HEK293 (cell line): ENCODE data around the gene USP33.

Experiments used
- BCL11B ChIP-seq: fragments of 450-650 bp; formaldehyde crosslinking; IDR thresholded peaks from 2 replicates; pipeline ENCODE4 v1.5.1; 2016; ENCODE audit warnings: low read depth, missing biosample characterization, missing genetic modification characterization
- MYNN ChIP-seq: fragments of 450-650 bp; formaldehyde crosslinking; IDR thresholded peaks from 2 replicates; pipeline ENCODE4 v1.5.1; 2016; ENCODE audit warnings: missing biosample characterization, missing genetic modification characterization, borderline replicate concordance
- PBX3 ChIP-seq: sonication (generic); formaldehyde crosslinking; IDR thresholded peaks from 2 replicates; pipeline ENCODE4 v1.8.1; 2022; ENCODE audit warnings: mild to moderate bottlenecking, moderate library complexity, missing genetic modification reagents
- PRDM2 ChIP-seq: fragments of 450-650 bp; formaldehyde crosslinking; IDR thresholded peaks from 2 replicates; pipeline ENCODE4 v1.5.1; 2016; ENCODE audit warnings: missing biosample characterization, missing genetic modification characterization, borderline replicate concordance
- REST ChIP-seq: fragments of 450-650 bp; formaldehyde crosslinking; IDR thresholded peaks from 2 replicates; pipeline ENCODE4 v1.5.1; 2016; ENCODE audit warnings: missing biosample characterization, missing genetic modification characterization
- TRIM28 ChIP-seq: IDR thresholded peaks from 2 replicates; pipeline ENCODE4 v1.6.1; 2011; ENCODE audit warnings: low read length, control low read depth, borderline replicate concordance
- WT1 ChIP-seq: fragments of 450-650 bp; formaldehyde crosslinking; IDR thresholded peaks from 2 replicates; pipeline ENCODE4 v1.5.1; 2016; ENCODE audit warnings: missing biosample characterization, missing genetic modification characterization
- ZBTB17 ChIP-seq: fragments of 450-650 bp; formaldehyde crosslinking; IDR thresholded peaks from 2 replicates; pipeline ENCODE4 v1.5.1; 2016; ENCODE audit warnings: missing biosample characterization, missing genetic modification characterization
- ZBTB44 ChIP-seq: fragments of 450-650 bp; IDR thresholded peaks from 2 replicates; pipeline ENCODE4 v1.5.1; 2018; ENCODE audit warnings: missing biosample characterization, mild to moderate bottlenecking, missing genetic modification characterization
- ZNF239 ChIP-seq: fragments of 450-650 bp; formaldehyde crosslinking; IDR thresholded peaks from 2 replicates; pipeline ENCODE4 v1.5.1; 2016; ENCODE audit warnings: missing biosample characterization, missing genetic modification characterization
- ZNF302 ChIP-seq: fragments of 450-650 bp; formaldehyde crosslinking; IDR thresholded peaks from 2 replicates; pipeline ENCODE4 v1.5.1; 2016; ENCODE audit warnings: missing biosample characterization, missing genetic modification characterization, low read depth
- ZNF341 ChIP-seq: fragments of 450-650 bp; formaldehyde crosslinking; IDR thresholded peaks from 2 replicates; pipeline ENCODE4; 2016; ENCODE audit warnings: low read depth, missing biosample characterization, missing genetic modification characterization
- ZNF391 ChIP-seq: fragments of 450-650 bp; formaldehyde crosslinking; IDR thresholded peaks from 2 replicates; pipeline ENCODE4 v1.5.1; 2016; ENCODE audit warnings: low read depth, missing biosample characterization, missing genetic modification characterization, borderline replicate concordance
- ZNF48 ChIP-seq: fragments of 450-650 bp; formaldehyde crosslinking; IDR thresholded peaks from 2 replicates; pipeline ENCODE4 v1.5.1; 2016; ENCODE audit warnings: missing biosample characterization, missing genetic modification characterization
- ZNF529 ChIP-seq: fragments of 450-650 bp; formaldehyde crosslinking; IDR thresholded peaks from 2 replicates; pipeline ENCODE4 v1.5.1; 2017; ENCODE audit warnings: missing genetic modification characterization, missing biosample characterization; ENCODE audit not compliant: insufficient replicate concordance
- ZNF560 ChIP-seq: fragments of 450-650 bp; formaldehyde crosslinking; IDR thresholded peaks from 2 replicates; pipeline ENCODE4 v1.5.1; 2017; ENCODE audit warnings: missing biosample characterization, missing genetic modification characterization, borderline replicate concordance
- ZNF561 ChIP-seq: fragments of 450-650 bp; IDR thresholded peaks from 2 replicates; pipeline ENCODE4 v1.5.1; 2018; ENCODE audit warnings: missing biosample characterization, missing genetic modification characterization, borderline replicate concordance
- ZNF585B ChIP-seq: fragments of 450-650 bp; formaldehyde crosslinking; IDR thresholded peaks from 2 replicates; pipeline ENCODE4 v1.5.1; 2016; ENCODE audit warnings: missing biosample characterization, missing genetic modification characterization
- ZNF639 ChIP-seq: fragments of 450-650 bp; formaldehyde crosslinking; IDR thresholded peaks from 2 replicates; pipeline ENCODE4 v1.5.1; 2016; ENCODE audit warnings: missing biosample characterization, missing genetic modification characterization
- ZNF664 ChIP-seq: fragments of 450-650 bp; formaldehyde crosslinking; IDR thresholded peaks from 2 replicates; pipeline ENCODE4 v1.5.1; 2016; ENCODE audit warnings: missing biosample characterization, missing genetic modification characterization
- ZNF768 ChIP-seq: fragments of 450-650 bp; formaldehyde crosslinking; IDR thresholded peaks from 2 replicates; pipeline ENCODE4 v1.5.1; 2018; ENCODE audit warnings: missing biosample characterization, mild to moderate bottlenecking, missing genetic modification characterization
- ZXDB ChIP-seq: fragments of 450-650 bp; formaldehyde crosslinking; IDR thresholded peaks from 2 replicates; pipeline ENCODE4 v1.5.1; 2016; ENCODE audit warnings: missing biosample characterization, missing genetic modification characterization

Gene USP33

GRCh38 chr1:77759071-77760028 is at the start of gene USP33 (continued):
- TF ChIP-seq PBX3 (CRISPR knock-in tag) (peak; percentile 68; the same call in 1 of the 2 replicates), ZNF341 (tag by site-specific recombination) (peak; percentile 72; the same call in 1 of the 2 replicates), ZNF239 (tag by site-specific recombination) (no peak), WT1 (tag by site-specific recombination) (no peak; the same call in 1 of the 2 replicates), ZBTB44 (tag by site-specific recombination) (no peak), REST (tag by site-specific recombination) (no peak), ZNF529 (tag by site-specific recombination) (no peak), ZNF561 (tag by site-specific recombination) (peak; percentile 71), TRIM28 (no peak), ZNF302 (tag by site-specific recombination) (no peak), ZNF585B (tag by site-specific recombination) (no peak), ZNF391 (tag by site-specific recombination) (no peak), ZNF639 (tag by site-specific recombination) (0 out of 2 replicates have a peak, but pooled peaks have one; percentile 23), ZNF664 (tag by site-specific recombination) (no peak), ZNF560 (no peak), ZBTB17 (tag by site-specific recombination) (no peak; the same call in none of the 2 replicates), PRDM2 (tag by site-specific recombination) (no peak), MYNN (tag by site-specific recombination) (no peak), ZXDB (tag by site-specific recombination) (peak; percentile 90), ZNF768 (no peak), ZNF48 (tag by site-specific recombination) (no peak), BCL11B (tag by site-specific recombination) (peak; percentile 58)
